GM18907 (cell line): ENCODE results near the gene CUL3.
A peak's percentile ranks its signal among the peaks of the same experiment; 100 is the strongest.
"Not testable (repeated sequence)": the region's sequence is repeated elsewhere in the genome, so short reads cannot be mapped to it uniquely, and the experiment has no call there.

Source experiments
- ATAC-seq: cut with Tn5 transposase; IDR thresholded peaks from one replicate; pipeline ENCODE4 v1.9.1; 2021; ENCODE audit warnings: mild to moderate bottlenecking, moderate library complexity; ENCODE audit not compliant: unreplicated experiment

The CUL3 gene

DNA sequence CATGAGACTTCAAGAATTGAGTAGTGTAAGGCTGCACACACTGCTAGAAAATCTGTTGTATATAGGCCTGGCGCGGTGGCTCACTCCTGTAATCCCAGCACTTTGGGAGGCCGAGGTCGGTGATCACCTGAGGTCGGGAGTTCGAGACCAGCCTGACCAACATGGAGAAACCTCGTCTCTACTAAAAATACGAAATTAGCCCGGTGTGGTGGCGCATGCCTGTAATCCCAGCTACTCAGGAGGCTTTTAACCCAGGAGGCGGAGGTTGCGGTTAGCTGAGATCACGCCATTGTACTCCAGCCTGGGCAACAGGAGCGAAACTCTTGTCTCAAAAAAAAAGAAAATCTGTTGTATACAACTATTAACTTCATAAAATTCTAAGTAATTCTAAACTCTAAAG lies 2.1 kb downstream of the CUL3 start:
- ATAC-seq: not testable (repeated sequence)

DNA sequence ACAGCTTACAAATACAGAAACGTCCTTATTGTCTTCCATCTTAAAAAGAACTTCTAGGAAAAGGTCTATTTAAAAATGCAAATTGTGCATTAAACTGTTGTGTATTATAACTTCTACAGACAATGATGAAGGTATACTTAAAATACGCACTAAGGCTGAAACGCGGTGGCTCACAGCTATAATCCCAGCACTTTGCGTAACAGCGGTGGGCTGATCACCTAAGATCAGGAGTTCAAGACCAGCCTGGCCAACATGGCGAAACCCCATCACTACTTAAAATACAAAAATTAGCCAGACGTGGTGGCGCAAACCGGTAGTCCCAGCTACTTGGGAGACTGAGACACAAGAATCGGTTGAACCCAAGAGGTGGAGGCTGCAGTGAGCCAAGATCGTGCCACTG lies 4.9 kb downstream of the CUL3 start:
- no peak for ATAC-seq

DNA sequence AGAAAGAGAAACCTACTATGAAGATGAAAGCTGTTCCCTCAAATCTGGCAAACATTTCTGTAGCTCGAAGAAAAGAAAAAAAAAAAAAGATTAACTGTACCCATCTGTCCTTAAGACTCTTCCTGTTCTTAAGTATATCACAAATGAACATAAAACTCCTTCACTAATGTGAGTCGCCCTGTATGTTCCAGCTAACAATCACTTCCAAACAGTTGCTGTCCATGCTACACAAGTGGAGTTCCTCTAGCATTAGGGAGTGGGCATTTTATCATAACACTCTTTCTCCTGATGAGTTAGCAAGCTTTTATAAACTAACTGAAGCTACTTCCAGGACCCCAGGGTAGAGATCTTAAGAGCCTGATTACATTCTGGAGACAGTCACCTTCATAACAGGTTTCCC lies 5.8 kb downstream of the CUL3 start:
- no peak for ATAC-seq

DNA sequence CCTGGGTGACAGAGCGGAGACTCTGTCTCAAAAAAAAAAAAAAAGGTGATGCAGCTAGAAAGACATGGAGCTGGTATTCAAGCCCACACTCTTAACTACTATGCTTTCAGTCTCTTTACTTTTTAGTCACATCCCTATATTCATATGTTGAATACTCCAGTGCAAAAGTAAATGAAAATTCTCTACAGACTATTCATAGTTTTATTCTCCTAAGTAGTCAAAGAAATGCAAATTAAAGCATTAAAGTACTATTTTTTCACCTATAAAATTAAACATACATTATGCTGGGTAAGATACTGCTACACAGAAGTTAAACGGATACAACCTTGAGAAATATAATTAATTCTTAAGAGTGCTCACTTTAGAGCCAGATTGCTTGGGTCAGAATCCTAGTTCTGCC lies 7.6 kb downstream of the CUL3 start:
- no peak for ATAC-seq

DNA sequence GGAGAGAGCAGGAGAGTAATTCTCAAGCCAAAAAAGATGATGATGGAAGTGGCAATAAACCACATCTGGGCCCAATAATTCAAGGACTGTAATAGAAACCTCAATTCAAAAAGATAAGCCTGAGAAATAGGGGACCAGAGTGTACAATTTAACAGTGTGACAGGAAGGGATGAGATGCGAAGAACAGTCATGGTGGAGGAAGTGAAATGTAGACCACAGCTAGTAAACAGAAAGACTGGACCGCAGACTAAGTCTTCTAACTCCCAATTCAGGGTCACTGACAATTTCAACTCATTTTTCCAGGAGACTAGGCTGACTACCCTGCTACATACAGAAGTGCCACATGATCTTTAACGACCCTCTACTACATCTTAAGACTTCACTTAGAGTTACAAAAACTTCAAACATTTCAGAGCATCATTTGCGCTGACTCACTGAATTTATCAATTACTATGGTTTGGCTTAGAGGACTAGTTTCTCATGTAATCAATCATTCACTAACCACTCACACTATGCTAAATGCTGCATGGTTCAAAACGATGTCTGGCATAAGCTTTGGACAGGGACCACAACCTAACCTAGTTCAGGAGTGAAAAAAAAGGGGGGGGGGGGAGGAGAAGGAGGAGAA lies 9.0 kb downstream of the CUL3 start:
- peak; percentile 89 for ATAC-seq

DNA sequence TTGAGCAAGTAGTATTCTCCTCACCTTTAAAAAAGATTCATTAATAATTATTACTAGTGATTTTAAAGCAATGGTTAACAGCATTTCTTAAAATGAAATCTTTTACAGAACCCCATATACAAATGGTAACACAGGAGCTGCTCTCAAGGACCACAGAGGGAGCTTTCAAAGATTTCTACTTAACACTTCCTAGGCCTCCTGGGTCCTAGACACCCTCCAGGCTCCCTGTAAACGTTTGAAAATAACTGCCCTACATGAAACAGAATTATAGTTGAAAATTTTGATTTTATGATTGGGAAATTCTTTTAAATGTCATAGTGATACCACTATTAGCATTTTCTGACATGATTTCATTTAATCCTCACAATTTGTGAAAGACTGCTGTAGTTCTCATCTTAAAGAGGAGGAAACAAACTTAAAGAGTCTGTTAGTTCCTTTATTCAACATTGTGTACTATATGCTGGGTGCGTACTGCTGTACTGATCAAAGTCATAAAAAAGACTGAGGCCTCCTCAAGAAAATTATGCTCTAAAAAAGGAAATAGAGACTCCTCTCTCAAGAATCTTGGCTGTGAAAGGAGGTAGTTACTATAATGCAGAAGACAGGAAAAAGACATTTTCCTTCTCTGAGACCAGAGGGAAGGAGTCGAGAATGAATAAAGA lies 10.6 kb downstream of the CUL3 start:
- ATAC-seq: no peak

DNA sequence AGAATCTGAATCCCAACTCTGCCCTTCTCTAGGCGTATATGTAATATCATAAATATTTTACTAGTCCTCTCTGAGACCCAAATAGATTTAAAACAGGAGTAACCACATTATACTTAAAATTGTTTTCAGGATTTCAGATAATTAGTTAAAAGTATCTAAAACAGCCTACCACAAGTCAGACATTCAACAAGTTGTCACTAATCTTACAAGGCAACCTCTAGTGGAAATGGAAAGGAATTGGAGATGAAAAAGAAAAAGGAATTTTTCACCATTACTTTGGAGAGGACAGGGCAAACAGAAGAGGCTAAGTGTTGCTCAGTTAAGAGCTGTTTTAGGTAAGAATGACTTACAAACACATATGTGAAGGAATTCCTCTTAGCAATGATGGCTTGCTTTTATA lies 11.4 kb downstream of the CUL3 start:
- ATAC-seq: no peak

DNA sequence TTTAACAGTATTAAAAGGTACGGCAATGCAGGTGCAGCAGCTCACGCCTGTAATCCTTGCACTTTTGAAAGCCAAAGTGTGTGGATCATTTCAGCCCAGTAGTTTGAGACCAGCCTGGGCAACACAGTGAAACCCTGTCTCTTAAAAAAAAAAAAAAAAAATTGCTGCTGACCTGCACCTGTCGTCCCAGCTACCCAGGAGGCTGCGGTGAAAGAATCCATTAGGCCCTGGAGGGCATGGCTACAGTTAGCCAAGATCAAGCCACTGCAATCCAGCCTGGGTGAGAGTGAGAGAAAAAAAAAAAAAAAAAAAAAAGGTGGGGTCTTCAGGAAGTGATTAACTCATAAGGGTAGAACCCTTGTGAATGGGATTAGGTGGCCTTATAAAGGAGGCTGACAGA lies 12.8 kb downstream of the CUL3 start:
- ATAC-seq: no peak

DNA sequence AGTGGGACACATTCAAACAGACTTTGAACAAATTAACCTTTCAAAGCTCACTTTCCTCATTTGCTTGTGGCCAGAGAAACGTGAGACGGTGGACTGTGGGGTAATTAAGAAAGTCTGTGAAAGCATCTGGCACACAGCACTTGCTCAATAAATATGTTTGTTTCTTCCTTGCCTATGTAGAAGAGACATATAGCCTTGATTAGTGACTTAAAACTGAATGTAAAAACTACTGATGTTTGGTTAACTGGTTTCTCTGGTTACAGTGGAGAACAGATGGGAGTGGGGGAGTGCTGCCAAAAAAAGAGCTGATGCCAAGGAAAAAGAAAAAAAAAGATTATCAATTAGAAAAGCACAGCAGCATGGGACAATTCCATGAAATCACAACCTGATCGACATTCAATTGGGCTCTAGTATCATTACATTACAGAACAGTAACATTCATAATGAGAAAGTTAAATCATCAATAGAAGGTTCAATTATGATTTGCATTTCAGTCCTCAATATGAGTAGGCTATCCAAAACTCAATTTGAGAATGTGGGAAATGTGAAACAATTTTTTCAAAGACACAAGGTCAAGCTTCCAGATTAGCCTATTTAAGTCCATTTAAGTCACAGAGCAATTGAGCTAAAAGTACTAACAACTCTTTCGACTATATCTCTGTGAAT lies 14.7 kb downstream of the CUL3 start:
- no peak for ATAC-seq

DNA sequence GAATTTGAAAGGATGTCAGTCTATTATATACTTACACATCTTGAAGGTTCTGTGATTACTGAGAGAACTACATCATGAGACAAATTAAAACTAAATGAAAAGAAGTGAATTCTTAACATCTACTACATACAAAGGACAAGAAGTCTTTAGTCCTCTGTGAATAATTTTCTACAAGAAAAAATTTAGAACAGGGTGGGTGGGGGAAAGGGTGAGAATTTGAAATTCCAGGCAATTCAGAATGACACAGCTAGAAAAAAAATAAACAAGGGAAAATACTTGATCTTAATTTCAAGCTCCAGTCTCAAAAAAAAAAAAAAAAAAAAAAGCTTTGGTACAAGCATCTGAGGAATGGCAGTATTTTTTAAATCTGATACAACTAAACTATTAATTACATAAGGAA lies 15.5 kb downstream of the CUL3 start:
- ATAC-seq: no peak

DNA sequence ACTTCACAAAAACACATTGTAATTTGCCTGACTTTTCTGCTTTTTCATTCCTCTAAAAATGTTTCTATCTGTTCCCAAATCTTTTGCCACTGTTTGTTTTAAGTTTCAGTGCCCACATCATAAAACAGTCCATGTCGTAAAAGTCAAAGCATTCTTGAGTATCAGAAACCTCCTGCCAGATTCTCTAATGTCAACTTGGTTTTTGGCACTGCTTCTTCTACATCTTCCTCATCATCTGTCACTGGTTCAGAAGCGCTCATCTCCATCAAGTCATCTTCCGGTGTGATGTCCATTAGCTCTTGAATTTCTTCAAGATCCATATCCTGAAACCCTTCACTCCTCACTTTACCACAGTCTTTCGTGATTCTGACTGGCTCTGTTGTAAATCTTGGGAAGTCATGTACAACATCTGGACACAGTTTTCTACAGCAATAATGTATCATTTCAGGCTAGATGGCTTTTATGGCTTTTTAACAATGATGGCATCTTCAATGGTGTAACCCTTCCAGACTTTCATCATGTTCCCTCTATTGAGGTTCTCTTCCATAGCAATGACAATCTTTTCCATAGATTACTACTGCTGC lies 19.6 kb downstream of the CUL3 start:
- no peak for ATAC-seq

DNA sequence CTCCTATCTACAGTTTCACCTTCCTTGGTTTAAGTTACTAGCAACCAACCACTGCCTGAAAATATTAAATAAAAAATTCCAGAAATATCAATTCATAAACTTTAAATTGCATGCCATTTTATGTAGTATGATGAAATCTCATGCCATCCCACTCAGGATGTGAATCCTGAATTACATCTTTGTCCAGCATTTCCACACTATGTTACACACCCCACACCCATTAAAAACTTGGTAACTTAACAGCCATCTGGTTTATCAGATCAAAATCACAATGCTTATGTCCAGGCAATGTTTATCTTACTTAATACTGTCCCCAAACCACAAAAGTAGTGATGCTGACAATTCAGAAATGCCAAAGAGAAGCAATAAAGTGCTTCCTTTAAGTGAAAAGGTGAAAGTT lies 21.6 kb downstream of the CUL3 start:
- ATAC-seq: no peak

DNA sequence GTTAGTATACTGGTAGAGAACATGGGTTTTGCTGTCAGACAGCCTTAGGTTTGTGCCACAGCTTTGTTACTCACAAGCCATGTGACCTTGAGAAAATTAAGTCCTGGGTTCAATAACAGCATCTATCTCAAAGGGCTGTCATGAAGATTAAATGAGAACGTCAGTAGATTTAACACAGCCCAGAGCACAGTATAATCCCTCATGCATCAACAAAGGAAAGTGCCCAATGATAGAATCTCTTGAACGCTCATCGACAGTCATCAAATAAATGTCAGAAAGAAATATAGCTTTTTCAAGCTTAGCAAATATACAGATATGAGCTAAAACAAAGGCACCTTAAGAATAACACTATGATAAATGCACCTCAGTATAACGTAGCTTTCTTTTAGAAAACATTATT lies 22.3 kb downstream of the CUL3 start:
- ATAC-seq: no peak

DNA sequence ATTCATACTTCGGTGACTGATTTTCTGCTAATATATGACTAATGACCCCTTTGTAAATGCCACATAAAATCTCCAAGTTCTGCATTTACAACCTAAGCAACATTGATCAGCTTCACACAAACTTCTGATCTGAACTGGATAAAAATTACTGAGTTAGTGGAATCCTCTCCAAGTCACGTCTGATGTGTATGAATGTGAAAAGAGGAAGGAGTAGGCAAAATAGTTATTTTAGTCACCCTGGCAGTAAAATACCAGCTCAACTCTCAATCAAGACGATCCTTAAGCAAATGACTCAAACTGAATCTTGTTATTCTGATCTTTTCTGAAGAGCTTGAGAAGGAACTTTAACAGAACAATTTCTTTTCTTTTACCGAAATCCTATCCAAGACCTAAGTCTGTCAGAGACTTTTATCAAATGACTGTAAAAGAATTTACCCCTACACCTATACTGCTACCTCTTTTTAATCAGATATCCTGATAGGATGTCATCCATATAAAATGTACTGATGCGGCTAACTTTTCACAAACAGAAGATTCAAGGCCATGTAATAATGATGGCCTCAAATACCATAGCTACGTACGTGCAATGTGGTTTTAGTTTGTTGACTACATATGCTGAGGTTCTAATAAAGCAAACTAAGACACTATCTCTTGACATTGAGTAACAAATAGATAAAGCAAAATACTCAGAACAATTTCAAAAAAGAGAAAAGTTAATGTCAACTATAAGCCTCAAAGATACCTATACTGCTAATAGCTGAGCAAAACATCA lies 23.7 kb downstream of the CUL3 start:
- peak; percentile 69 for ATAC-seq

DNA sequence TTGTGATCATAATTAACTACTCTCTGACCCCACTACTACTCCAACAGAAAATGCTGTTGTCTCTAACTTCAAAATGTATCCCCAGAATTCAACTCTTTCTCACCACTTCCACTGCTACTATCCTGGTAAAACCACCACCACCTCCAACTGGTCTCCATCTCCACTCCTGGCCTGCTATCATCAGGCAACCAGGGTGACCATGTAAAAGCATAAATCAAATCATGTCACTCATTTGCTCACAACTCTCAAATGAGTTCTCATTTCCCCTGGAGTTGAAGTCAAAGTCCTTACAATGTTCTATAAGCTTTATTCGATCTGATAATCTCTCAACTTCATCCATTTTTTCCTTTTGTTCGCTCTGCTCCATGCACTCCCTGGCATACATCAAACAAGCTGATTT lies 24.6 kb downstream of the CUL3 start:
- no peak for ATAC-seq

DNA sequence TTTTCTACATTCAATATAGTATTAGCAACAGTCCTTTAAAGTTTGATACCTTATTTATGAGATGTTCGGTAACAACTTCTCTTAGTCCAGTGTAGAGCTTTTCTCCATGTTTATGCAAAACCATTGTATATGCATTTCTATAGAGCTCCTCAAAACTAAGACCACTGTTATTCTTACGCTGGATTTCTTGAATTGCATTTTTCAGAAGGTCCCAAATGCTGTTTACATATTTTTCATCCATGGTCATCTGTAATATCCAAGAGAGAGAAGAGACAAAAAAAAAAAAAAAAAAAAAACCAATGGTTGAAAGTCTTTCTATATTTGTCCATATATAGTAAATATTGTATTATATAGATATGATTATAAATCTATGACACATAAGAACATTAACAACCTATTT lies 27.6 kb downstream of the CUL3 start:
- no peak for ATAC-seq

DNA sequence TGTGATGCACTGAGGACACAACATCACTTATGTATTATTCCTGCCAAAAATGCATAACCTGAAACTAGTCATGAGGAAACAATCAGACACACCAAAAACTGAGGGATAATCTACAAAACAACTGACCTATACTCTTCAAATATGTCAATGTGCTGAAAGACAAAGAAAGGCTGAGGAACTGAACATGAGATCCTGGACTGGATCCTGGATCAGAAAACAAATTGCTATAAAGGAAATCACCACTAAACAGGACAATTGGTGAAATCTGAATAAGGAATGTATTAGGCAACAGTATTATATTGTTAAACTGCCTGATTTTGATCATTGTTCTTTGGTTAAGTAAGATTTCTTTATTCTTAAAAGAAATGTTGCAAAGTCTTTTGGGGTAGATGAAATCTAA lies 28.8 kb downstream of the CUL3 start:
- ATAC-seq: no peak

DNA sequence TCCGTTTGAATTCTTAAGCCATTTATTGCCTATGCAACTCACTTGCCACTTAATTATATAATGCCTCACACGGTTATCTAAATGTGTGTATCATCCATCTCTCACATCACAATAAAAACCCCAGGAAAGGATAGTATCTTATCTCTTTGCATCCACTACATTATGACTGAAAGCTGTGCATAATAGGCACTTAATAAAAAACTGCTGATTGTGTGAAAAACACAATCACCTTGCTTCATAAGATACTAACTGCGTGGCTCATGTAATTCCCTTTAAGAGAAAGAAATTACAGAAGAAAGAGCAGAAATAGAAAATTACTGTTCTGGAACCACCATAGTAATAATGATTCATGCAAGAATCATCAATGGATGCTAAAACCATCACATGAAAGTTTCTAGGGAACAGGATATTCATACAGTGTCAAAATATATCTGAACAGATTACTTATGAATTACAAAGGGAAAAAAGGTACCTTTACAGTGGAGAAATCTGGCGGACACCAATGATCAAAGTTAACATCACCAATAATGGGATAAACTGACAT lies 29.3 kb downstream of the CUL3 start:
- ATAC-seq: no peak

DNA sequence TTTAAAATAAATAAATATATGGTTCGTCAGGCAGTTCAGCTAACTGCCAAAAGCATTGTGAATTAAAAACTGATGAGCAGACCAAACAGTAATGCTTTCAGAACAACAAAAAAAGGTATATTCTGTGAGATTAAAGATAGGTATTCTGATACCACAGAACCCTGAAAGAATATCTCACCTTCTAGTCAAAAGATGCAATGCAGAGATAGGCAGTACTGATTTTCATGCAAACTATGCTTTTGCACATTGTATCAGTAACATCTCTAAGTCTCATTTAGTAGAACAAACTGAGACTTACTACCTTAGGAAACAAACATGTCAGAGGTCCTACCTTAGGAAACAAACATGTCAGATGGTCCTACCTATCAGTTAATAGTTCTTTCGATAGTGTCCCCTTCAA lies 32.4 kb downstream of the CUL3 start:
- ATAC-seq: no peak

DNA sequence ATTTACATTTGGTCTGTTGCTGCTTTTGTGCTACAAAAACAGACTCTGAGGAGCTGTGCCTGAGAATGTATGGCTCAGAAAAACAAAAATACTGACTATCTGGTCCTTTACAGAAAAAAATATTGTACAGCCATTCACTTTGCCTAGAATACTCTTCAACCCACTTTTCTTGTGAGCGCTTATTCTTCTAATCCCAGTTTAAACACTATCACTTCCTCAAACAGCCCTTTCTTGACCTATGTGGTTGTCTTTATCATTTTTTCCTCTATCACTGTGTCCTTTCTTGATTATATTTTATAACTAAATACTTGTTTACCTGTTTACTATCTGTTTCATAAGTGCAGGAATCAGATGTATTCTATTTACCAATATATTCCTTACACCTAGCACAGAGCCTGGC lies 33.5 kb downstream of the CUL3 start:
- ATAC-seq: no peak

DNA sequence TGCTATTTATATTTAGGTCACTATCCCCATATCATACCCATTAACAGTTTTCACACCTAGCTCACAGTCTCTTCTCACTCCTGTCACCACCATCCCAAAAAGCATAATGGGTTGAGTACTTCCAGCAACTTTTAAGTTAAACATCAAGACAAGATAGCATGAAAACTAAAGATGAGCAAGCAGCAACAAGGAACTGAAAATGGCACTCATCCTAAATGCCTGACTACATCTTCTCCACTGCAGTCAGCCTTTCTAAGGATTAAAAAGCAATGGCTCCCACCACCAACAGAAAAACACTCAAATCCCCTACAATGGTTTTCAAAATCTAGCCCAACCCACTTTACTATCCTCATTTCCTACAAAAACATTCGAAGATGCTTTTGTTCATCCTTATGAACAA lies 38.2 kb downstream of the CUL3 start:
- no peak for ATAC-seq
